CD4-positive, alpha-beta T cell treated with Interleukin-17A for 4 hours (primary cell): Measurements from ENCODE around the gene STMN1.
"Not testable (repeated sequence)": the region's sequence is repeated elsewhere in the genome, so short reads cannot be mapped to it uniquely, and the experiment has no call there.

ENCODE experiments used
- DNase-seq: peaks from one replicate; pipeline ENCODE4 v3.0.0-alpha.2; 2020; ENCODE audit warnings: mixed read lengths

Gene STMN1

GRCh38 chr1:25905680-25906643 is at the start of gene STMN1:
Gene STMN1 (minus strand): TSS chr1:25906419. CDS start chr1:25904676, 1,743 bp downstream.
- DNase-seq = peak; percentile 94

- no peak for DNase-seq
These were observed 49.3 kb upstream of the STMN1 start for GRCh38 chr1:25955553-25955952.

GRCh38 chr1:25954282-25954938 is 48.2 kb upstream of the STMN1 start:
- DNase-seq = no peak

- DNase-seq = no peak
These were observed 46.7 kb upstream of the STMN1 start for GRCh38 chr1:25952841-25953401.

GRCh38 chr1:25948641-25949040 is 42.4 kb upstream of the STMN1 start:
- no peak for DNase-seq

- DNase-seq = no peak
These were observed 40.8 kb upstream of the STMN1 start for GRCh38 chr1:25947027-25947426.

- DNase-seq = no peak
These were observed 39.5 kb upstream of the STMN1 start for GRCh38 chr1:25945761-25946160.

- no peak for DNase-seq
These were observed 38.8 kb upstream of the STMN1 start for GRCh38 chr1:25944986-25945385.

GRCh38 chr1:25943511-25943910 is 37.3 kb upstream of the STMN1 start:
- DNase-seq = not testable (repeated sequence)

- DNase-seq = no peak
These were observed 30.7 kb upstream of the STMN1 start for GRCh38 chr1:25936947-25937346.

- DNase-seq = no peak
These were observed 27.5 kb upstream of the STMN1 start for GRCh38 chr1:25933479-25934365.

- DNase-seq = not testable (repeated sequence)
These were observed 26.7 kb upstream of the STMN1 start for GRCh38 chr1:25932811-25933400.

GRCh38 chr1:25932321-25932720 is 26.1 kb upstream of the STMN1 start:
- DNase-seq = no peak

GRCh38 chr1:25929016-25929415 is 22.8 kb upstream of the STMN1 start:
- no peak for DNase-seq

GRCh38 chr1:25927521-25928265 is 21.5 kb upstream of the STMN1 start:
- no peak for DNase-seq

- DNase-seq = no peak
These were observed 20.7 kb upstream of the STMN1 start for GRCh38 chr1:25926731-25927496.

- no peak for DNase-seq
These were observed 18.2 kb upstream of the STMN1 start for GRCh38 chr1:25924454-25924853.

GRCh38 chr1:25922971-25923552 is 16.8 kb upstream of the STMN1 start:
- DNase-seq = peak; percentile 16

GRCh38 chr1:25922056-25922970 is 16.1 kb upstream of the STMN1 start:
- DNase-seq = peak; percentile 71
